Measurements from ENCODE around the gene ELOVL5. TPM values are rescaled to one million over a fixed set of nuclear protein-coding genes. Genes with fewer than 3 reads are reported as not detected.
A peak's percentile ranks its signal among the peaks of the same experiment; 100 is the strongest.
"Not testable (repeated sequence)": the region's sequence is repeated elsewhere in the genome, so short reads cannot be mapped to it uniquely, and the experiment has no call there.

The ELOVL5 gene, protein sequence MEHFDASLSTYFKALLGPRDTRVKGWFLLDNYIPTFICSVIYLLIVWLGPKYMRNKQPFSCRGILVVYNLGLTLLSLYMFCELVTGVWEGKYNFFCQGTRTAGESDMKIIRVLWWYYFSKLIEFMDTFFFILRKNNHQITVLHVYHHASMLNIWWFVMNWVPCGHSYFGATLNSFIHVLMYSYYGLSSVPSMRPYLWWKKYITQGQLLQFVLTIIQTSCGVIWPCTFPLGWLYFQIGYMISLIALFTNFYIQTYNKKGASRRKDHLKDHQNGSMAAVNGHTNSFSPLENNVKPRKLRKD
- total RNA-seq = 100 to 1,000 TPM; 125 to 251 (median 186) TPM

DNA sequence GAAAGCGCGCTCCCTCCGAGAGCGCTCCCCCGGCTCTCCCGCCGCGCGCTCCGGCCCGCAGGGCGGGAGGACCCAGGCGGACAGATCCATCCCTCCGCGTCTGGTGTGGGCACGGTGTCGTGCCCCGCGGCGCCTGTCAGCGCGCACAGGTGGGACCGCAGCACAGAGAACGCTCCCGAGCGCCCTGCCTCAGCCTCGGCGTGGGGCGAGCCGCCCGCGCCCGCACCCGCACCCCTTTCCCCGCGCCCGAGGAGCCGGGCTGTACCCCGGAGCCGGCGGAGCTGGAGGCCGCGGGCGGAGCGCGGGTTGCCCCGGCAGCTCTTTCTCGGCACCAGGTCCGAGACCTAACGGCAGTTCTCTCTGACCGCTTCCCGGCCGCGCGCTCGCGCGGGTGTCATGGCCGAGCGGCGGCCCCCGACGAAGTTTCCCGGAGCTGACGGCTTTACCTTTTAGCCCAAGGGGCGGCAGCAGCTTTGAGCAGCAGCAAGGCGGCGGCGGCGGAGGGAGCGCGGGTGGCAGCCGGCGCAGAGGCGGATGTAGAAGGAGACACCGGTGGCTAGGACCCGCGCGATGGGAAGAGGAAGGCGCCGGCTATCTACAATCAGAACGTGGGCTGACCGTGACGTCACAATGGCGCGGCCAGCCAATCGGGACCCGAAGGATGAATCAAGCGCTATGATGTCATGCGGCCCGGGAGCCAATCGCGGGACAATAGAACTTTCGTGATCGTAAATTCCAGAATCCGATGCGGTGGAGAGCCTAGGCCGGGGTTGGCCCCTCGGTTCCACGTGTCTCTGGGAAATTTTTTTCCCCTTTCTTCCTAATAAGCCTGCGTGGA lies at the start of gene ELOVL5:
Gene ELOVL5, minus strand, starts transcription at position 580 of the 838 bp plus-strand sequence. CDS start 53,251 bp downstream, outside the sequence.
- peak; percentile 92 for ATAC-seq (ENCODE audit: low FRiP score)
- peak; percentile 100 for DNase-seq (ENCODE audit: low spot score)
- TF ChIP-seq, protein P1, sequence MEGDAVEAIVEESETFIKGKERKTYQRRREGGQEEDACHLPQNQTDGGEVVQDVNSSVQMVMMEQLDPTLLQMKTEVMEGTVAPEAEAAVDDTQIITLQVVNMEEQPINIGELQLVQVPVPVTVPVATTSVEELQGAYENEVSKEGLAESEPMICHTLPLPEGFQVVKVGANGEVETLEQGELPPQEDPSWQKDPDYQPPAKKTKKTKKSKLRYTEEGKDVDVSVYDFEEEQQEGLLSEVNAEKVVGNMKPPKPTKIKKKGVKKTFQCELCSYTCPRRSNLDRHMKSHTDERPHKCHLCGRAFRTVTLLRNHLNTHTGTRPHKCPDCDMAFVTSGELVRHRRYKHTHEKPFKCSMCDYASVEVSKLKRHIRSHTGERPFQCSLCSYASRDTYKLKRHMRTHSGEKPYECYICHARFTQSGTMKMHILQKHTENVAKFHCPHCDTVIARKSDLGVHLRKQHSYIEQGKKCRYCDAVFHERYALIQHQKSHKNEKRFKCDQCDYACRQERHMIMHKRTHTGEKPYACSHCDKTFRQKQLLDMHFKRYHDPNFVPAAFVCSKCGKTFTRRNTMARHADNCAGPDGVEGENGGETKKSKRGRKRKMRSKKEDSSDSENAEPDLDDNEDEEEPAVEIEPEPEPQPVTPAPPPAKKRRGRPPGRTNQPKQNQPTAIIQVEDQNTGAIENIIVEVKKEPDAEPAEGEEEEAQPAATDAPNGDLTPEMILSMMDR (IDR thresholded peaks at IDR 0.05) = no peak

DNA sequence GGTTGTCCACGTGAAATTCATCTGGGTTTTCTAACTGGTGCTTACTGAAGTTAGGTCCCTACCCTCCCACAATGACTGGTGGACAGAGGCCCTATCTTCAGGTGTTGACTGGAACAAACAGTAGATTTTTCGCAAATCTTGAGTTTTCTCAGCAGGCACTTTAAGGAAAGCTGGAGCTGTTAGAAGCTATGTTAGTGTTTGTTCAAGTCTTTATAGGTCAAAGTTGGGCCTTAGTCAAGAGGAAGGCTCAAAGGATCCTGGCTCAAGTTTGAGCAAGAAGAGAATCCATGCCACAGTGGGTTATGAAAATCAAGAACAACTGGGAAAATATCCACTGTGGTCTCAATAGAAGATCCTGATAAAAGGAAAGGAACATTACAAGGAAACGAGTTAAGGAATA lies 48.5 kb upstream of the ELOVL5 start:
- TF ChIP-seq, protein P1 (IDR thresholded peaks at IDR 0.05) = no peak
- DNase-seq (ENCODE audit: low spot score) (no peak), ATAC-seq (ENCODE audit: low FRiP score) (no peak)

DNA sequence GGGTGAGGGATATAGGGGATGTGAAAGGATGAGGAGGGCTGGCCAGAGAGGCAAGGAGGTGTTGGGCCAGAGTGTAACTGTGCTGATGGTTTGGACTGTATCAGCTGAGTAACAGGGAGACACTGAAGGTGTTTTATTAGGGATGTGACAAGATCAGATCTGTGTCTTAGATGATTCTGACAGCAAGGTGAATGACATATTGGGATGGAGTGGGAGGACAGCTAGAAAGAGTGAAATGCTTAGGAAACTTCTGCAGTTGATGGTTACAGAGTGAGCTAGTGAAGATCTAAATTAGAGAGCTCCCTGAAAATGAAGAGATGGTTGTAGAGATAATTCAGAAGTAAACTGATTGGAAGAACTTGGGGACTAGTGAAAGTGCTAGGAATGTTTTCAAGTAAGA lies 47.2 kb upstream of the ELOVL5 start:
- DNase-seq (ENCODE audit: low spot score) (no peak), ATAC-seq (ENCODE audit: low FRiP score) (no peak)
- TF ChIP-seq, protein P1 (IDR thresholded peaks at IDR 0.05) = no peak

DNA sequence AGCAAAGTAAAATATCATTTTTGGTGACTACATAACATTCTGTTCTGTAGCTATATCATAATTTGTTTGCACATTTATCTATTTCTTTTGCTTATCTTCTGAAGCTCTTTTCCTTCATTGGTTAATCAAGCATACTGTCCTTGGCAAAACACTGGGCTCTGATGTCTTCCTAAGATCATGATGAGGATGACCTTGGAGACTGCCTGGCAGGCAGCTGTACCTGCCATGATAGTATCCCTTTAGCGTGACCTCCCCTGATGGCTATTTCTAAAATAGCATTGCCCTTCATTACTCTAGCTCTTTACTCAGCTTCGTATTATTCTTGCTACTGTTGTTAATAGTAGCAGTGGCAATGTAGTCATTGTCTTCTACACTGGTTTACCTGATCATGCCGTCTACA lies 46.0 kb upstream of the ELOVL5 start:
- TF ChIP-seq, protein P1 (IDR thresholded peaks at IDR 0.05) = no peak
- ATAC-seq (ENCODE audit: low FRiP score) (no peak), DNase-seq (ENCODE audit: low spot score) (no peak)

DNA sequence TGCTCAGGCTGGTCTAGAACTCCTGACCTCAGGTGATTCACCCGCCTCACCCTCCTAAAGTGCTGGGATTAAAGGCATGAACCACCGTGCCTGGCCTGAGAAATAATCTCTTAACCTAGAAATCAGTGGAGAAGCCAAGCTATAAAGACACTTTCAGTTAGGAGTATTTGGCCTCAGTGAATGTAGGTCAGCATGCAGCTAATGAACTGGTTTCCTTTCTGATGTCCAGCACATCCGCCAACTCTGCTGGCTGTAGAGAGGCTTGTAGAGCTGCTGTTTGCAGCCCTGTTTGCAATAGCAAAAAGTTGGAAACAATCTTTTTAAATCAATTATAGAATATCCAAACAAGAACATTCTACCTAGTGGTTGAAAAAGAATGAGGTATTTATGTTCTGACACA lies 42.4 kb upstream of the ELOVL5 start:
- TF ChIP-seq, protein P1 (IDR thresholded peaks at IDR 0.05) = no peak
- no peak for ATAC-seq (ENCODE audit: low FRiP score)
- DNase-seq (ENCODE audit: low spot score) = no peak

DNA sequence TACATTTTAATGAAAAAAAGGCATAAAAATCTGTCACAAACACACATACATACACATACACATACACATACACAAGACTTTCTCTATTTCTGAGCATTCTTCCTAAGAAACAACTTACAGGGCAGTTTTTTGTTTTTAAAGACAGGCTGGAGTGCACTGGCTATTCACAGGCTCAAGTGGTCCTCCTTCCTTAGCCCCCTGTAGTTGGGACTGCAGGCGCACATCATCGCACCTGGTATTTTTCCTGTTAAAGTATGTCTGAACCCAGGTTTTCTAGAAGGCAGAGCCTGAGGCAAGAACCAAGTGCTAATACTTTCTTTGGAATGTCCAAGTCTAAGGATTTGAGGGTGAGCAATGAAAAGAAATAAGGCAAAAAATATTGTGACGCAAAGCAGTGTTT lies 41.3 kb upstream of the ELOVL5 start:
- TF ChIP-seq, protein P1 (IDR thresholded peaks at IDR 0.05) = no peak
- no peak for ATAC-seq (ENCODE audit: low FRiP score)
- no peak for DNase-seq (ENCODE audit: low spot score)

DNA sequence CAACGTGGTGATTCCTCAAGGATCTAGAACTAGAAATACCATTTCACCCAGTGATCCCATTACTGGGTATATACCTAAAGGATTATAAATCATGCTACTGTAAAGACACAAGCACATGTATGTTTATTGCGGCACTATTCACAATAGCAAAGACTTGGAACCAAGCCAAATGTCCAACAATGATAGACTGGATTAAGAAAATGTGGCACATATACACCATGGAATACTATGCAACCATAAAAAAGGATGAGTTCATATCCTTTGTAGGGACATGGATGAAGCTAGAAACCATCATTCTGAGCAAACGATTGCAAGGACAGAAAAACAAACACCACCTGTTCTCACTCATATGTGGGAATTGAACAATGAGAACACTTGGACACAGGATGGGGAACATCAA lies 39.9 kb upstream of the ELOVL5 start:
- ATAC-seq (ENCODE audit: low FRiP score); DNase-seq (ENCODE audit: low spot score): not testable (repeated sequence)

All from omental fat pad (tissue), 4 donors.